Posterior cingulate gyrus (tissue), 11 donors: ENCODE data around the gene CD200.
A peak's percentile ranks its signal among the peaks of the same experiment; 100 is the strongest.

Source experiments
- DNase-seq, 10 donors: peaks; one replicate each; pipeline versions ENCODE4 v3.0.0 to v3.0.0-alpha.2; 2020 to 2021; ENCODE audit warnings: mixed read lengths in 3 of 10
- intact Hi-C: fragments of 100-400 bp; cut with DNase I; formaldehyde crosslinking; loops from one replicate; pipeline ENCODE4 v1.15.1; 2023

The CD200 gene

GRCh38 chr3:112327371-112327951, 5.5 kb upstream of the CD200 start:
- peak in 1 of 10 donors; percentile 37 for DNase-seq
- intact Hi-C loops = loop anchor here (1.0 to 5.0 kb wide), 2 partner anchors 35 to 192 kb away; partner anchors contain the start of gene SLC9C1

- intact Hi-C loops = loop anchor here (5.0 kb wide), 1 partner anchor 60 kb away; no protein-coding TSS in a partner anchor
- DNase-seq = no peak
Measured at GRCh38 chr3:112331851-112332250, 1.1 kb upstream of the CD200 start.

- peak in 9 of 10 donors; percentile 33 to 92 (median 48) for DNase-seq
- intact Hi-C loops = loop anchor here (5.0 kb wide), 1 partner anchor 59 kb away; no protein-coding TSS in a partner anchor
Measured at GRCh38 chr3:112333381-112334317, 693 bp downstream of the CD200 start.

GRCh38 chr3:112334691-112335433, 1.9 kb downstream of the CD200 start:
- intact Hi-C loops = loop anchor here (5.0 kb wide), 1 partner anchor 57 kb away; no protein-coding TSS in a partner anchor
- no peak for DNase-seq

- intact Hi-C loops = no loop called here
- no peak for DNase-seq
Measured at GRCh38 chr3:112335434-112335781, 2.5 kb downstream of the CD200 start.

GRCh38 chr3:112338021-112338726, 5.2 kb downstream of the CD200 start:
- intact Hi-C loops = no loop called here

GRCh38 chr3:112338727-112339056, 5.7 kb downstream of the CD200 start:
- no peak for DNase-seq
- intact Hi-C loops = no loop called here

More at GRCh38 chr3:112338021-112338726, 5.2 kb downstream of the CD200 start:
- DNase-seq = no peak

- DNase-seq = no peak
- intact Hi-C loops = no loop called here
Measured at GRCh38 chr3:112339134-112339533, 6.2 kb downstream of the CD200 start.

- intact Hi-C loops = no loop called here
- no peak for DNase-seq
Measured at GRCh38 chr3:112339609-112340008, 6.7 kb downstream of the CD200 start.

GRCh38 chr3:112341386-112341785, 8.4 kb downstream of the CD200 start:
- no peak for DNase-seq
- intact Hi-C loops = no loop called here

- no peak for DNase-seq
- intact Hi-C loops = no loop called here
Measured at GRCh38 chr3:112345681-112346080, 12.7 kb downstream of the CD200 start.

- no peak for DNase-seq
- intact Hi-C loops = no loop called here
Measured at GRCh38 chr3:112346491-112347122, 13.7 kb downstream of the CD200 start.

GRCh38 chr3:112348943-112349342, 16.0 kb downstream of the CD200 start:
- intact Hi-C loops = no loop called here
- DNase-seq = no peak

- intact Hi-C loops = no loop called here
- DNase-seq = no peak
Measured at GRCh38 chr3:112349557-112349956, 16.6 kb downstream of the CD200 start.

- no peak for DNase-seq
Measured at GRCh38 chr3:112350018-112350810, 17.3 kb downstream of the CD200 start.

GRCh38 chr3:112351036-112351435, 18.1 kb downstream of the CD200 start:
- intact Hi-C loops = loop anchor here (2.0 kb wide), 1 partner anchor 40 kb away; no protein-coding TSS in a partner anchor
- DNase-seq = no peak

More at GRCh38 chr3:112350018-112350810, 17.3 kb downstream of the CD200 start:
- intact Hi-C loops = loop anchor here (2.0 kb wide), 1 partner anchor 41 kb away; no protein-coding TSS in a partner anchor

GRCh38 chr3:112351823-112352222, 18.9 kb downstream of the CD200 start:
- intact Hi-C loops = loop anchor here (2.0 kb wide), 1 partner anchor 39 kb away; no protein-coding TSS in a partner anchor
- DNase-seq = no peak

GRCh38 chr3:112352720-112353119, 19.8 kb downstream of the CD200 start:
- intact Hi-C loops = no loop called here

GRCh38 chr3:112353365-112353764, 20.4 kb downstream of the CD200 start:
- intact Hi-C loops = no loop called here
- no peak for DNase-seq

More at GRCh38 chr3:112352720-112353119, 19.8 kb downstream of the CD200 start:
- DNase-seq = no peak
